Measurements from ENCODE around the gene IFIT1B. TPM values are rescaled to one million over a fixed set of nuclear protein-coding genes. Genes with fewer than 3 reads are reported as not detected.
A peak's percentile ranks its signal among the peaks of the same experiment; 100 is the strongest.
"Not testable (repeated sequence)": the region's sequence is repeated elsewhere in the genome, so short reads cannot be mapped to it uniquely, and the experiment has no call there.

IFIT1B gene
- total RNA-seq, 4 donors from 2014 or later: not detected

GRCh38 chr10:89411135-89411534, 33.3 kb downstream of the IFIT1B start:
- WGBS, 2 donors (ENCODE audit: low coverage in 1 of 2): 67 to 79% methylated on average over 1 to 2 of the region's 2 CpGs
- H3K9me3 ChIP-seq; H3K27me3 ChIP-seq; H3K36me3 ChIP-seq; intact Hi-C loops (cut with DNase I; ENCODE audit: low total_unique reads); in situ Hi-C loops (cut with MboI; ENCODE audit: low pct_ligation_motif_present in 1 of 4, low pct_unique_long_range_greater_than_20kb in 1 of 4, low sequenced_read_pairs in 3 of 4); DNase-seq; H3K27ac ChIP-seq; H3K4me3 ChIP-seq: not testable (repeated sequence)
- H3K4me1 ChIP-seq: peaks cover 6 to 17% (median 10%) of the 10 kb centered on the region in 4 donors

GRCh38 chr10:89412276-89412675, 34.4 kb downstream of the IFIT1B start:
- H3K27me3 ChIP-seq; H3K36me3 ChIP-seq; H3K27ac ChIP-seq; in situ Hi-C loops (cut with MboI; ENCODE audit: low pct_ligation_motif_present in 1 of 4, low pct_unique_long_range_greater_than_20kb in 1 of 4, low sequenced_read_pairs in 3 of 4); H3K4me3 ChIP-seq; H3K9me3 ChIP-seq; DNase-seq: not testable (repeated sequence)
- peaks cover 6 to 27% (median 14%) of the 10 kb centered on the region in 4 donors for H3K4me1 ChIP-seq
- 84 to 86% methylated on average over 7 to 10 of the region's 10 CpGs for WGBS, 2 donors (ENCODE audit: low coverage in 1 of 2)
- intact Hi-C loops (cut with DNase I; ENCODE audit: low total_unique reads): loop anchor here (2.0 kb wide), 1 partner anchor 65 kb away; no protein-coding TSS in a partner anchor

GRCh38 chr10:89413398-89413912, 35.6 kb downstream of the IFIT1B start:
- in situ Hi-C loops (cut with MboI; ENCODE audit: low pct_ligation_motif_present in 1 of 4, low pct_unique_long_range_greater_than_20kb in 1 of 4, low sequenced_read_pairs in 3 of 4) (no loop called here), intact Hi-C loops (cut with DNase I; ENCODE audit: low total_unique reads) (loop anchor here (2.0 kb wide), 1 partner anchor 67 kb away; no protein-coding TSS in a partner anchor)
- 13 to 82% methylated on average over 1 to 7 of the region's 7 CpGs for WGBS, 2 donors (ENCODE audit: low coverage in 1 of 2)
- Histone ChIP-seq H3K27me3 (no peaks in the 10 kb centered on the region), H3K9me3 (no peaks in the 10 kb centered on the region), H3K27ac (peak overlapping the region; percentile 93 to 99 (median 95)), H3K36me3 (peaks cover 0 to 6% (median 0%) of the 10 kb centered on the region in 4 donors), H3K4me1 (peaks cover 6 to 38% (median 15%) of the 10 kb centered on the region in 4 donors), H3K4me3 (peak overlapping the region in 1 of 4 donors; percentile 96)
- TF ChIP-seq CTCF (IDR thresholded peaks at IDR 0.05) (no peak), EP300 (IDR thresholded peaks at IDR 0.05; ENCODE audit: low read depth) (no peak), POLR2AphosphoS5 (IDR thresholded peaks at IDR 0.05) (no peak), POLR2A (IDR thresholded peaks at IDR 0.05) (no peak)
- DNase-seq: no peak

- H3K27me3 ChIP-seq: no peaks in the 10 kb centered on the region
- H3K4me3 ChIP-seq: peak within 1 kb of the TSS; percentile 63 to 96 (median 80)
- 0% methylated on average over 48 of the region's 48 CpGs; no CpG with 5 or more reads in 1 of the 2 donors for WGBS, 2 donors (ENCODE audit: low coverage in 1 of 2)
- H3K27ac ChIP-seq: peak within 1 kb of the TSS; percentile 93 to 99 (median 95)
- peaks cover 0 to 6% (median 0%) of the 10 kb centered on the region in 4 donors for H3K36me3 ChIP-seq
- no peaks in the 10 kb centered on the region for H3K9me3 ChIP-seq
- TF ChIP-seq POLR2AphosphoS5 (IDR thresholded peaks at IDR 0.05): peak in 2 of 3 donors; percentile 49 to 68
- no peak for TF ChIP-seq EP300 (IDR thresholded peaks at IDR 0.05; ENCODE audit: low read depth)
- no peak for TF ChIP-seq CTCF (IDR thresholded peaks at IDR 0.05)
- TF ChIP-seq POLR2A (IDR thresholded peaks at IDR 0.05): no peak
- peaks cover 6 to 41% (median 15%) of the 10 kb centered on the region in 4 donors for H3K4me1 ChIP-seq
- DNase-seq: peak; percentile 68
- in situ Hi-C loops (cut with MboI; ENCODE audit: low pct_ligation_motif_present in 1 of 4, low pct_unique_long_range_greater_than_20kb in 1 of 4, low sequenced_read_pairs in 3 of 4) (no loop called here), intact Hi-C loops (cut with DNase I; ENCODE audit: low total_unique reads) (no loop called here)
Observed at GRCh38 chr10:89414146-89414878, 36.5 kb downstream of the IFIT1B start, which contains the start of gene IFIT5. TSS of gene IFIT5 (plus strand) at chr10:89414568. CDS start at chr10:89414799, 231 bp downstream.

Measured in transverse colon (tissue), 4 donors.